Body of pancreas (tissue), 4 donors: ENCODE results near the gene GFRA4. TPM values are rescaled to one million over a fixed set of nuclear protein-coding genes. Genes with fewer than 3 reads are reported as not detected.
A peak's percentile ranks its signal among the peaks of the same experiment; 100 is the strongest.

Experiments used
- ATAC-seq: fragments of 150-250 bp; one replicate; pipeline ENCODE4 v1.9.1; 2016
- DNase-seq, 4 donors: peaks; one replicate each; pipeline ENCODE4 v3.0.0-alpha.2; 2019
- H3K27ac ChIP-seq, 4 donors: fragments of 200-600 bp; sonication (generic); 1 replicate in 3 of 4; 2 replicates in 1 of 4; pipeline versions ENCODE4 v1.5.1 to v1.6.1; 2016 to 2019; ENCODE audit warnings: mild to moderate bottlenecking in 1 of 4, mixed read lengths in 1 of 4, moderate library complexity in 1 of 4
- H3K27me3 ChIP-seq, 2 donors: fragments of 200-600 bp; sonication (generic); one replicate each; pipeline ENCODE4 v1.6.0; 2016; ENCODE audit warnings: mild to moderate bottlenecking in 1 of 2
- H3K36me3 ChIP-seq, 2 donors: fragments of 200-600 bp; sonication (generic); replicated peaks in 1 of 2; 2 replicates each; pipeline ENCODE4 v1.5.1; 2016; ENCODE audit warnings: low read depth in 2 of 2; ENCODE audit not compliant: insufficient read depth in 1 of 2
- H3K4me1 ChIP-seq: fragments of 200-600 bp; sonication (generic); one replicate; pipeline ENCODE4 v1.6.0; 2016
- H3K4me3 ChIP-seq, 2 donors: fragments of 200-600 bp; sonication (generic); 1 replicate in 1 of 2; 2 replicates in 1 of 2; pipeline ENCODE4 v1.5.1; 2016 to 2019
- H3K9me3 ChIP-seq, 3 donors: fragments of 200-600 bp; sonication (generic); 1 replicate in 2 of 3; 2 replicates in 1 of 3; pipeline ENCODE4 v1.5.1; 2016
- CTCF ChIP-seq, 7 experiments: fragments of 450-650 bp in 4 of 7; fragments of 200-600 bp in 3 of 7; sonication (generic) in 3 of 7; IDR thresholded peaks; one replicate each; pipeline ENCODE4 v1.5.1; 2016 to 2019; ENCODE audit warnings: antibody characterized with exemption in 7 of 7
- POLR2A ChIP-seq, 3 donors: fragments of 450-650 bp; IDR thresholded peaks; one replicate each; pipeline ENCODE4 v1.6.1; 2016; ENCODE audit warnings: antibody characterized with exemption in 3 of 3, mild to moderate bottlenecking in 2 of 3
- WGBS, 2 donors: methylation state at CpG; one replicate each; pipeline ENCODE4 v1.1.5; 2017; 5-methylcytosine and 5-hydroxymethylcytosine counted together
- intact Hi-C: fragments of 100-400 bp; cut with DNase I; formaldehyde crosslinking; loops from one replicate; pipeline ENCODE4 v1.15.1; 2023
- total RNA-seq, 2 donors: library from RNA; depleted of rRNA; stranded (reverse); fragments of >200 nt; gene quantifications; one replicate each; pipeline ENCODE4 v1.1.0, GENCODE V29; 2016

Gene GFRA4
- total RNA-seq, 2 donors from 2014 or later: not detected

- H3K36me3 ChIP-seq: no peaks in the 10 kb centered on the region
- H3K27ac ChIP-seq: no peak overlapping the region
- peaks cover 0 to 4% of the 10 kb centered on the region in 2 donors for H3K27me3 ChIP-seq
- ATAC-seq (no peak), DNase-seq (peak in 1 of 4 donors; percentile 6)
- H3K4me1 ChIP-seq: peaks cover 10% of the 10 kb centered on the region
- H3K9me3 ChIP-seq: no peaks in the 10 kb centered on the region
- WGBS, 2 donors: 85 to 93% methylated on average over 6 to 7 of the region's 7 CpGs
- intact Hi-C loops: no loop called here
- H3K4me3 ChIP-seq: no peak overlapping the region
- TF ChIP-seq POLR2A (IDR thresholded peaks at IDR 0.05) (no peak), CTCF (IDR thresholded peaks at IDR 0.05) (no peak)
Observed at GRCh38 chr20:3658019-3658715, 5.0 kb downstream of the GFRA4 start.

- Histone ChIP-seq H3K36me3 (no peaks in the 10 kb centered on the region), H3K27ac (no peak overlapping the region), H3K4me3 (no peak overlapping the region), H3K9me3 (no peaks in the 10 kb centered on the region), H3K27me3 (no peaks in the 10 kb centered on the region), H3K4me1 (peaks cover 17% of the 10 kb centered on the region)
- TF ChIP-seq CTCF (IDR thresholded peaks at IDR 0.05) (no peak), POLR2A (IDR thresholded peaks at IDR 0.05) (no peak)
- no peak for ATAC-seq
- no peak for DNase-seq
- intact Hi-C loops: no loop called here
- WGBS, 2 donors: 68 to 89% methylated on average over 3 to 4 of the region's 4 CpGs
Observed at GRCh38 chr20:3655131-3655405, 8.1 kb downstream of the GFRA4 start.

GRCh38 chr20:3654326-3655130, 8.7 kb downstream of the GFRA4 start:
- DNase-seq (peak in 1 of 4 donors; percentile 6), ATAC-seq (no peak)
- peaks cover 17% of the 10 kb centered on the region for H3K4me1 ChIP-seq
- no peaks in the 10 kb centered on the region for H3K27me3 ChIP-seq
- WGBS, 2 donors: 85 to 86% methylated on average over 16 to 17 of the region's 17 CpGs
- H3K9me3 ChIP-seq: no peaks in the 10 kb centered on the region
- intact Hi-C loops: no loop called here
- H3K4me3 ChIP-seq: no peak overlapping the region
- TF ChIP-seq POLR2A (IDR thresholded peaks at IDR 0.05) (no peak), CTCF (IDR thresholded peaks at IDR 0.05) (no peak)
- no peaks in the 10 kb centered on the region for H3K36me3 ChIP-seq
- H3K27ac ChIP-seq: no peak overlapping the region

- Histone ChIP-seq H3K9me3 (no peaks in the 10 kb centered on the region), H3K36me3 (no peaks in the 10 kb centered on the region), H3K4me3 (no peak overlapping the region), H3K4me1 (peaks cover 17% of the 10 kb centered on the region), H3K27ac (no peak overlapping the region), H3K27me3 (no peaks in the 10 kb centered on the region)
- no peak for ATAC-seq
- intact Hi-C loops: no loop called here
- no peak for DNase-seq
- 73 to 83% methylated on average over 2 of the region's 2 CpGs for WGBS, 2 donors
- TF ChIP-seq POLR2A (IDR thresholded peaks at IDR 0.05) (no peak), CTCF (IDR thresholded peaks at IDR 0.05) (no peak)
Observed at GRCh38 chr20:3653921-3654320, 9.3 kb downstream of the GFRA4 start.
